Mucosa of descending colon (tissue), 3 donors: Measurements from ENCODE around the gene MX1. TPM values are rescaled to one million over a fixed set of nuclear protein-coding genes. Genes with fewer than 3 reads are reported as not detected.
A peak's percentile ranks its signal among the peaks of the same experiment; 100 is the strongest.

ENCODE experiments used
- ATAC-seq: fragments of 200-7000 bp; cut with Tn5 transposase; one replicate; pipeline ENCODE4 v1.9.1; 2020; ENCODE audit warnings: mild to moderate bottlenecking, moderate library complexity
- DNase-seq, 3 donors: peaks; one replicate each; pipeline ENCODE4 v3.0.0-alpha.2; 2020
- H3K36me3 ChIP-seq: fragments of 200-600 bp; one replicate; pipeline ENCODE4 v1.8.0; 2021; ENCODE audit warnings: low read depth, mild to moderate bottlenecking
- H3K4me1 ChIP-seq: fragments of 200-600 bp; one replicate; pipeline ENCODE4 v1.8.0; 2021; ENCODE audit warnings: low read depth, mild to moderate bottlenecking
- H3K4me3 ChIP-seq: fragments of 200-600 bp; one replicate; pipeline ENCODE4 v1.8.0; 2021; ENCODE audit warnings: mild to moderate bottlenecking
- H3K9me3 ChIP-seq: fragments of 200-600 bp; one replicate; pipeline ENCODE4 v1.8.0; 2021; ENCODE audit warnings: mild to moderate bottlenecking
- CTCF ChIP-seq: fragments of 200-600 bp; IDR thresholded peaks from one replicate; pipeline ENCODE4 v1.8.0; 2022; ENCODE audit warnings: antibody characterized with exemption, mild to moderate bottlenecking
- intact Hi-C, 2 donors: fragments of 100-400 bp; cut with DNase I in 1 of 2; cut with micrococcal nuclease in 1 of 2; formaldehyde crosslinking; loops; one replicate each; pipeline versions ENCODE4 v1.11.0 to v1.11.1; 2022; cut with DNase I, micrococcal nuclease
- total RNA-seq, 3 donors: library from RNA; stranded (reverse); fragmentation: NEBNext Ultra II Directional in 2 of 3; extraction: Animal tissue kit (Norgen Biotek cat#: 25700) in 2 of 3; gene quantifications; one replicate each; pipeline versions ENCODE4 v1.2.1 to v1.2.4, GENCODE V29; 2021 to 2023
- donor health status: DM: no; HTN: no; CAD: no; lungs with moderate emphysema.
- donor health status: DM: no; HTN: no; CAD: no.
- donor health status: DM: no; HTN: yes; CAD: no.

MX1 gene
- total RNA-seq, 3 donors from 2014 or later, result 30.7 to 78.5 (median 31.2) TPM

DNA sequence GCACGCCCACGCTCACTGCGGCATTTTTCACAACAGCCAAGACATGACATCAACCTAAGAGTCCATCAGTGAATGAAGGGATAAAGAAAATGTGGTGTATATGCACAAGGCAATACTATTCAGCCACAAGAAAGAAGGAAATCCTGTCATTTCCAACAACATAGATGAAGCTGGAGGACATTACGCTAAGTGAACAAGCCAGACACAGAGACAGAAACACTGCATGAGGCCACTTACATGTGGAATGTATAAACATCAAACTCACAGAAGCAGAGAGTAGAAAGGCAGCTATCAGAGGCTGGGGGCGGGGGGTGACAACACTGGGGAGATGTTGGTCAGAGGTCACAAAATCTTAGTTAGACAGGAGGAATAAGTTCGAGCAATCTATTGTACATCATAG, 61.0 kb downstream of the MX1 start:
- Histone ChIP-seq H3K36me3 (peaks cover 6% of the 10 kb centered on the region), H3K9me3 (no peaks in the 10 kb centered on the region), H3K4me1 (no peaks in the 10 kb centered on the region), H3K4me3 (no peak overlapping the region)
- ATAC-seq (no peak), DNase-seq (no peak)
- no peak for TF ChIP-seq CTCF
- intact Hi-C loops, result no loop called here

DNA sequence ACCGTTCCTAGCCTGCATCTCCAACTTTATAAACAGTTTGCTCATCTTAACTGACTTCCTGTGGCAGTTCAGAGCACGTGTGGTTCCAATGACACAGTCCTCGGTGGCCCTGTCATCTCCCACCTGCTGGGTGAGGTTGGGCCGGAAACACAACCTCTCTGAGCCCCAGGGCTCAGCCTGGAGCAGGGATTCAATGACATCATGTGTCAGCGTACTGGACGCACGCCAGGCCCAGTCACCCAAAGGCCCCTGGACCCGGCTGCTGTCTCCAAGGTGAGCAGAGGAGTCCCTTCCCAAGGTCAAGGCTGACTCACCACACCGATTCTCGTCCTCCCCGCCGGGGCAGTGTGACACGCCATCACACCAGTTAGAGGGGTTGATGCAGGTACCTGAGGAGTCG, 62.0 kb downstream of the MX1 start:
- H3K36me3 ChIP-seq, result peaks cover 6% of the 10 kb centered on the region

DNA sequence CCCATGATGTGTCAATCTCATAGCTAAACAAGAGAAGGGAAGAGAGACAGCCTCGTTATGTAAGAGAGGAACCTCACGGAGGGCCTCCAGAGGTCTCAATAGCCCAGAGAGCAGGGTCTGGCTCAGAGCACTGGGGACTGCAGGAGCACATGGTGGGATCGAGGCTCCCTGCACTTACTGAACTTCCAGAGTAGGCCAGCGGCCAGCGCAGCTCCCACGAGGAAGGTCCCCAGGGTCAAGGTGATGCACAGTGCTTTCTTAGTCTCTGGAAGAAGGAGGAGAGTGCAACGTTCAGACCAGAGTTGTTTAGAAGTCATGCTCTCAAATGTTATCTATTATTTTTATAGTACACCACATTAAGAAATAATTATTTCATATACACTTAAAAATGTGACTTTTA, 63.3 kb downstream of the MX1 start:
- ATAC-seq (no peak), DNase-seq (no peak)
- no peak overlapping the region for H3K4me3 ChIP-seq
- no peak for TF ChIP-seq CTCF
- H3K36me3 ChIP-seq, result peaks cover 12% of the 10 kb centered on the region
- H3K4me1 ChIP-seq, result no peaks in the 10 kb centered on the region
- H3K9me3 ChIP-seq, result no peaks in the 10 kb centered on the region
- intact Hi-C loops, result no loop called here

More for the DNA sequence above, 62.0 kb downstream of the MX1 start:
- ATAC-seq (peak; percentile 9), DNase-seq (no peak)
- no peak for TF ChIP-seq CTCF
- intact Hi-C loops, result no loop called here
- H3K9me3 ChIP-seq, result no peaks in the 10 kb centered on the region
- H3K4me1 ChIP-seq, result no peaks in the 10 kb centered on the region
- no peak overlapping the region for H3K4me3 ChIP-seq

DNA sequence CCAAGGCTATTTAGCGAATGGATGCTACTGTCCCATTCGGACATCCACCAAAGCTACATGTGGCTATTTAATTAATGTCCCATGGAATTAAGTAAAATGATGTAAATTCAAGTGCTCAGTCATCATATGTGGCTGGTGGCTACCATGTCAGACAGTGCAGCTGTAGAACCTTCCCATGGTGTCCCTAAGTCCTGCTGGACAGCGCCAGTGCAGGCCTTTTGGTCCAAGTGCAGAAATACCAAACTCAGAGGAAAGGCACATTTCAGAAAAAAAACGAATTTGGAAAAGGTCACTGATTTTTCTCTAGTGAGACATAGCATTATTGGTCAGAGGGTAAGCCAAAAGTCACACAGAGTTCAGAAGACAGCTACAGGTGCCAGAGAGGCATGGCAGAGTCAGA, 64.3 kb downstream of the MX1 start:
- DNase-seq (no peak), ATAC-seq (no peak)
- Histone ChIP-seq H3K36me3 (peaks cover 12% of the 10 kb centered on the region), H3K9me3 (no peaks in the 10 kb centered on the region), H3K4me3 (no peak overlapping the region), H3K4me1 (no peaks in the 10 kb centered on the region)
- TF ChIP-seq CTCF, result no peak
- intact Hi-C loops, result no loop called here

- H3K4me3 ChIP-seq, result no peak overlapping the region
- no peak for DNase-seq
- ATAC-seq, result no peak
- H3K36me3 ChIP-seq, result peaks cover 9% of the 10 kb centered on the region
- no peaks in the 10 kb centered on the region for H3K9me3 ChIP-seq
- intact Hi-C loops, result no loop called here
- TF ChIP-seq CTCF, result no peak
- no peaks in the 10 kb centered on the region for H3K4me1 ChIP-seq
These were observed 65.4 kb downstream of the MX1 start for GRCh38 chr21:41491412-41491811.

DNA sequence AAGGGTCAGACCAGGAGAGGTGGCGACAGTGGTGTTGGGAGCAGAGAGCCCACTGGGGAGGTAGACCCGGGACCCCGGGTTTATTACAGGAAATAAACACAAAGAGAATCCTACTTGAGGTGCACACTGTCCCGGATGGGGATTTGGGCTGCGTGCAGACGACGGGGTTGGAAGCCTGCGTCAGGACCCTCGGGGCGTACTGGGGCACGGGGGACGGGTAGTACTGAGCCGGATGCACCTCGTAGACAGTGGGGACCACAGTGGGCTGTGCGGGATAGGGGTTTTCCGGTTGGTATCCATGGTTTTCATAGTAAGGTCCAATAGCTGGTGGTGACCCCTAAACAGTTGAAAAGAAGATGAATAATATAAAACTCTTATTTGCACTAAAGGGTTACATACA, 68.2 kb downstream of the MX1 start:
- DNase-seq (no peak), ATAC-seq (no peak)
- peaks cover 5% of the 10 kb centered on the region for H3K4me1 ChIP-seq
- H3K9me3 ChIP-seq, result no peaks in the 10 kb centered on the region
- intact Hi-C loops, result no loop called here
- H3K36me3 ChIP-seq, result peaks cover 6% of the 10 kb centered on the region
- TF ChIP-seq CTCF, result no peak
- no peak overlapping the region for H3K4me3 ChIP-seq
